Panc1 (cell line): ENCODE data around the gene COQ8A. TPM values are rescaled to one million over a fixed set of nuclear protein-coding genes. Genes with fewer than 3 reads are reported as not detected.

Experiments
- ATAC-seq: fragments of 200-7000 bp; cut with Tn5 transposase; 2 replicates; pipeline ENCODE4 v1.9.1; 2020; ENCODE audit warnings: mild to moderate bottlenecking, moderate library complexity
- BruUV-seq: library from RNA; stranded (reverse); fragments of 400-500 nt; replicated peaks from 2 replicates; lab custom pipeline; 2021; lab: Mats Ljungman, UMichigan
- CTCF ChIA-PET: fragments of 300-600 bp; sonication (Branson Sonifier 250); formaldehyde crosslinking; loops from one replicate; lab custom pipeline; 2022; ENCODE audit warnings: antibody characterized with exemption; lab: Charles Lee
- POLR2A ChIA-PET: fragments of 300-600 bp; sonication (Branson Sonifier 250); formaldehyde crosslinking; loops from one replicate; lab custom pipeline; 2022; ENCODE audit warnings: antibody characterized with exemption; lab: Charles Lee
- DNase-seq: peaks from one replicate; pipeline ENCODE4 v3.0.0-alpha.2; 2010; ENCODE audit warnings: low read depth, low spot score
- H3K27ac ChIP-seq: 2 replicates; pipeline ENCODE4 v1.5.1; 2011; ENCODE audit warnings: mild to moderate bottlenecking, low read length, inconsistent platforms
- H3K27me3 ChIP-seq: fragments of 200-500 bp; sonication (Bioruptor generic); 2 replicates; pipeline ENCODE4 v1.6.0; 2014; ENCODE audit warnings: low read length, inconsistent platforms; ENCODE audit not compliant: control insufficient read depth, insufficient read depth
- H3K36me3 ChIP-seq: fragments of 200-500 bp; sonication (Bioruptor generic); 2 replicates; pipeline ENCODE4 v1.5.1; 2014; ENCODE audit warnings: inconsistent platforms, mild to moderate bottlenecking, low read length, moderate library complexity; ENCODE audit not compliant: control insufficient read depth, insufficient read depth
- H3K4me1 ChIP-seq: 2 replicates; pipeline ENCODE4 v1.5.1; 2011; ENCODE audit warnings: inconsistent platforms, mild to moderate bottlenecking, low read length, moderate library complexity; ENCODE audit not compliant: control insufficient read depth, insufficient read depth
- H3K4me3 ChIP-seq, 2 experiments: 2 replicates each; pipeline ENCODE4 v1.5.1; 2011 to 2012; ENCODE audit warnings: low read depth in 2 of 2, low read length in 2 of 2, mild to moderate bottlenecking in 2 of 2, inconsistent platforms in 1 of 2, moderate library complexity in 1 of 2
- H3K9me3 ChIP-seq: fragments of 200-500 bp; sonication (Bioruptor generic); 2 replicates; pipeline ENCODE4 v1.5.1; 2014; ENCODE audit warnings: low read depth, mild to moderate bottlenecking, inconsistent platforms, low read length, moderate library complexity; ENCODE audit not compliant: control insufficient read depth, insufficient read depth
- CTCF ChIP-seq: fragments of 450-650 bp; IDR thresholded peaks from 2 replicates; pipeline ENCODE4 v1.5.1; 2017; ENCODE audit warnings: mild to moderate bottlenecking
- POLR2AphosphoS5 ChIP-seq: IDR thresholded peaks from 2 replicates; pipeline ENCODE4 v1.6.1; 2012; ENCODE audit warnings: mild to moderate bottlenecking, low read depth, low read length, moderate library complexity
- REST ChIP-seq, 2 experiments: IDR thresholded peaks; 2 replicates each; pipeline ENCODE4 v1.6.1; 2011 to 2012; ENCODE audit warnings: low read depth in 2 of 2, control low read depth in 1 of 2, low read length in 1 of 2, mild to moderate bottlenecking in 1 of 2, moderate library complexity in 1 of 2; ENCODE audit not compliant: insufficient read depth in 1 of 2
- SIN3A ChIP-seq: IDR thresholded peaks from 2 replicates; pipeline ENCODE4 v1.6.1; 2012; ENCODE audit warnings: low read depth, mild to moderate bottlenecking, low read length, moderate library complexity, borderline replicate concordance; ENCODE audit not compliant: insufficient read depth
- TCF7L2 ChIP-seq: IDR thresholded peaks from 2 replicates; pipeline ENCODE4 v1.6.1; 2011; ENCODE audit warnings: mild to moderate bottlenecking, low read depth, low read length, inconsistent platforms
- in situ Hi-C: cut with HindIII; loops from 2 replicates; pipeline ENCODE4 v1.10.0; 2016; ENCODE audit warnings: low sequenced_read_pairs, low pct_unique_long_range_greater_than_20kb
- intact Hi-C: fragments of 100-400 bp; cut with micrococcal nuclease; formaldehyde crosslinking; loops from one replicate; pipeline ENCODE4 v1.10.0; 2022; ENCODE audit not compliant: unreplicated experiment
- total RNA-seq: library from RNA; stranded (reverse); gene quantifications from one replicate; pipeline ENCODE4 v1.2.1, GENCODE V29; 2021; ENCODE audit not compliant: unreplicated experiment

COQ8A gene
- total RNA-seq, 1 experiment from 2014 or later: 15.1 TPM

DNA sequence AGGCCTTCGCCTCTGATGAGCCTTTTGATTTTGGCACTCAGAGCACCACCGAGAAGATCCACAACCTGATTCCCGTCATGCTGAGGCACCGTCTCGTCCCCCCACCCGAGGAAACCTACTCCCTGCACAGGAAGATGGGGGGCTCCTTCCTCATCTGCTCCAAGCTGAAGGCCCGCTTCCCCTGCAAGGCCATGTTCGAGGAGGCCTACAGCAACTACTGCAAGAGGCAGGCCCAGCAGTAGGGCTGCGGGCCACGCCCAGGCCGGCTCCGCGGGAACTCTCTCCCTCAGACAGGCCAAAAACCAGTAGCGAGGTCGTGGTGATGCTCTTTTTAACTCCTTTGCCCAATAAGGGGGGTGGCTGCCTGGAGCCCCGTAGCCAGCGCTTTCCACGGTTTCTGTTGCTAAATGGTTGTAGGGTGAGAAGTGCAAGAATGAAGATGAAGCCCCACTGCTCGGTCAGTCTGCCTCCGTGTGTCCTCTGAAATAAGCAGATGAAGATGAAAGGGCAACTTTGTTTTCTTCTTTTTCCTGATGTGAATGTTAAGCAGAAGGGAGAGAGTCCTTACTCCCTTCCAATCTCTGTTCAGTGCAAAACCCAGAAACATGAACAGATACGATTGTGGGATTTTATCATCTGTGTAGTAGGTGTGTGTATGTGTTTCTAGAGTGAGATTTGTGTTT, 46.5 kb downstream of the COQ8A start:
- H3K27me3 ChIP-seq: no peaks in the 10 kb centered on the region
- ChIA-PET CTCF (no interaction called here), POLR2A (no interaction called here)
- intact Hi-C loops (no loop called here), in situ Hi-C loops (no loop called here)
- H3K9me3 ChIP-seq: no peaks in the 10 kb centered on the region
- no TSS peak for BruUV-seq
- no peaks in the 10 kb centered on the region for H3K36me3 ChIP-seq
- no peak overlapping the region for H3K4me3 ChIP-seq
- no peak for TF ChIP-seq CTCF
- no peak for TF ChIP-seq SIN3A
- no peak for TF ChIP-seq TCF7L2
- TF ChIP-seq REST (IDR thresholded peaks at IDR 0.05; ENCODE audit: insufficient read depth in 1 of 2, low read depth in 2 of 2, low read length in 1 of 2): no peak
- no peak for TF ChIP-seq POLR2AphosphoS5
- ATAC-seq (no peak), DNase-seq (no peak)
- H3K4me1 ChIP-seq: no peaks in the 10 kb centered on the region
- H3K27ac ChIP-seq: no peak overlapping the region

DNA sequence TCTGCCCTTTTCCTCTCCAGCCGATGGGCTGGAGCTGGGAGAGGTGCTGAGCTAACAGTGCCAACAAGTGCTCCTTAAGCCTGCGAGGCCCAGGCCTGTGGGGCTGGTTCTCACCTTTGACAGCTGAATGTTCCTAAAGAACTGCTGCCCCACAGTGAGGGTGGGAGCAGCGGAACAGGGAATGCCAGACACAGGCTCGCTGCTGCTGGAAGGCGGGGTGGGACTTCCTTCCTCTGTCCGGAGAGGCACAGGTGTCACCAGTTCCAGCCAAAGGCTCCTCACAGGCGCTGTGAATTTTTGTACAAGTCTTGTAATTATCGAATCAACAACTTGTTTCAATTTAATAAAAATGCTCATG, 47.1 kb downstream of the COQ8A start:
- POLR2A ChIA-PET: no interaction called here
- H3K27me3 ChIP-seq: no peaks in the 10 kb centered on the region
- no peak overlapping the region for H3K4me3 ChIP-seq
- intact Hi-C loops: no loop called here
- BruUV-seq: no TSS peak
- TF ChIP-seq CTCF (no peak), POLR2AphosphoS5 (no peak), REST (IDR thresholded peaks at IDR 0.05; ENCODE audit: insufficient read depth in 1 of 2, low read depth in 2 of 2, low read length in 1 of 2) (no peak), SIN3A (no peak), TCF7L2 (no peak)
- in situ Hi-C loops: no loop called here
- H3K27ac ChIP-seq: no peak overlapping the region
- H3K4me1 ChIP-seq: no peaks in the 10 kb centered on the region
- DNase-seq (no peak), ATAC-seq (no peak)
- H3K36me3 ChIP-seq: no peaks in the 10 kb centered on the region
- H3K9me3 ChIP-seq: no peaks in the 10 kb centered on the region
- CTCF ChIA-PET: no interaction called here
